AG04449 (cell line): Measurements from ENCODE around the gene SLC25A39.

ENCODE experiments used
- CTCF ChIA-PET: fragments of 350-600 bp; formaldehyde crosslinking; extraction: SDS; loops from one replicate; lab custom pipeline; 2021; ENCODE audit warnings: antibody characterized with exemption; lab: Yijun Ruan, JAX
- POLR2A ChIA-PET: fragments of 400-600, 350-600 bp; formaldehyde crosslinking; extraction: SDS; loops from one replicate; lab custom pipeline; 2020; ENCODE audit warnings: antibody characterized with exemption, inconsistent platforms; lab: Yijun Ruan, JAX
- DNase-seq: peaks from one replicate; pipeline ENCODE4 v3.0.0-alpha.2; 2010; ENCODE audit warnings: low read depth, low spot score
- H3K4me3 ChIP-seq: 2 replicates; pipeline ENCODE4 v1.5.1; 2011; ENCODE audit warnings: low read depth, mild to moderate bottlenecking, control low read depth, low read length
- CTCF ChIP-seq: IDR thresholded peaks from one replicate; pipeline ENCODE4 v1.5.1; 2011; ENCODE audit warnings: mild to moderate bottlenecking, moderate library complexity, low read length, control low read depth, inconsistent platforms; ENCODE audit not compliant: insufficient read depth; ENCODE audit errors: missing control alignments

The SLC25A39 gene

GRCh38 chr17:44354582-44355561 is 30.2 kb upstream of the SLC25A39 start:
- TF ChIP-seq CTCF = peak; percentile 39
- ChIA-PET POLR2A (no interaction called here), CTCF (interaction anchor here (0.6 to 9.5 kb wide), 12 partner anchors 8 to 203 kb away, joined by 3 to 165 read pairs (median 4); partner anchors contain the start of genes FAM171A2 and GRN)
- H3K4me3 ChIP-seq = no peak overlapping the region
- DNase-seq = no peak

- peak overlapping the region; percentile 8; the same call in 1 of the 2 replicates for H3K4me3 ChIP-seq
- TF ChIP-seq CTCF = no peak
- DNase-seq = no peak
- ChIA-PET CTCF (interaction anchor here (1.0 to 9.5 kb wide), 14 partner anchors 8 to 410 kb away, joined by 3 to 165 read pairs (median 5); partner anchors contain the start of genes FAM171A2 and GRN), POLR2A (no interaction called here)
These were observed 29.2 kb upstream of the SLC25A39 start for GRCh38 chr17:44353672-44354331.

- no peak overlapping the region for H3K4me3 ChIP-seq
- ChIA-PET CTCF (interaction anchor here (1.2 to 9.5 kb wide), 11 partner anchors 9 to 409 kb away, joined by 3 to 165 read pairs (median 6); partner anchors contain the start of gene FAM171A2), POLR2A (no interaction called here)
- no peak for DNase-seq
- no peak for TF ChIP-seq CTCF
These were observed 28.4 kb upstream of the SLC25A39 start for GRCh38 chr17:44352828-44353671.

- no peak for DNase-seq
- TF ChIP-seq CTCF = no peak
- ChIA-PET POLR2A (no interaction called here), CTCF (interaction anchor here (0.7 to 9.5 kb wide), 14 partner anchors 10 to 408 kb away, joined by 3 to 165 read pairs (median 4); partner anchors contain the start of genes FAM171A2 and TMUB2)
- no peak overlapping the region for H3K4me3 ChIP-seq
These were observed 27.6 kb upstream of the SLC25A39 start for GRCh38 chr17:44351961-44352827.

- no peak for DNase-seq
- no peak overlapping the region for H3K4me3 ChIP-seq
- POLR2A ChIA-PET = no interaction called here
- CTCF ChIA-PET = interaction anchor here (0.7 to 9.5 kb wide), 15 partner anchors 10 to 212 kb away, joined by 3 to 165 read pairs (median 4); partner anchors contain the start of genes FAM171A2 and TMUB2
- no peak for TF ChIP-seq CTCF
These were observed 26.8 kb upstream of the SLC25A39 start for GRCh38 chr17:44351464-44351863.
